NB4 (cell line): ENCODE data around the gene NTRK3.

Source experiments
- DNase-seq: peaks from one replicate; pipeline ENCODE4 v3.0.0; 2010; ENCODE audit warnings: low read depth
- H3K4me3 ChIP-seq: one replicate; pipeline ENCODE4 v1.5.1; 2011; ENCODE audit warnings: mild to moderate bottlenecking, low read depth, low read length, moderate library complexity
- MAX ChIP-seq: IDR thresholded peaks from 2 replicates; pipeline ENCODE4 v1.6.1; 2011; ENCODE audit warnings: low read depth, low read length
- MYC ChIP-seq: IDR thresholded peaks from 2 replicates; pipeline ENCODE4 v1.6.1; 2011; ENCODE audit warnings: low read depth, low read length
- POLR2A ChIP-seq: IDR thresholded peaks from 2 replicates; pipeline ENCODE4 v1.6.1; 2011; ENCODE audit warnings: mild to moderate bottlenecking; ENCODE audit not compliant: insufficient read length; ENCODE audit errors: extremely low read depth
- TF ChIP-seq, protein P1 (sequence below): IDR thresholded peaks from one replicate; pipeline ENCODE4 v1.5.1; 2012; ENCODE audit warnings: low read depth, low read length

The NTRK3 gene

GRCh38 chr15:87851497-87851896 lies 405.0 kb downstream of the NTRK3 start:
- TF ChIP-seq, protein P1, sequence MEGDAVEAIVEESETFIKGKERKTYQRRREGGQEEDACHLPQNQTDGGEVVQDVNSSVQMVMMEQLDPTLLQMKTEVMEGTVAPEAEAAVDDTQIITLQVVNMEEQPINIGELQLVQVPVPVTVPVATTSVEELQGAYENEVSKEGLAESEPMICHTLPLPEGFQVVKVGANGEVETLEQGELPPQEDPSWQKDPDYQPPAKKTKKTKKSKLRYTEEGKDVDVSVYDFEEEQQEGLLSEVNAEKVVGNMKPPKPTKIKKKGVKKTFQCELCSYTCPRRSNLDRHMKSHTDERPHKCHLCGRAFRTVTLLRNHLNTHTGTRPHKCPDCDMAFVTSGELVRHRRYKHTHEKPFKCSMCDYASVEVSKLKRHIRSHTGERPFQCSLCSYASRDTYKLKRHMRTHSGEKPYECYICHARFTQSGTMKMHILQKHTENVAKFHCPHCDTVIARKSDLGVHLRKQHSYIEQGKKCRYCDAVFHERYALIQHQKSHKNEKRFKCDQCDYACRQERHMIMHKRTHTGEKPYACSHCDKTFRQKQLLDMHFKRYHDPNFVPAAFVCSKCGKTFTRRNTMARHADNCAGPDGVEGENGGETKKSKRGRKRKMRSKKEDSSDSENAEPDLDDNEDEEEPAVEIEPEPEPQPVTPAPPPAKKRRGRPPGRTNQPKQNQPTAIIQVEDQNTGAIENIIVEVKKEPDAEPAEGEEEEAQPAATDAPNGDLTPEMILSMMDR, result no peak
- TF ChIP-seq MYC (no peak), POLR2A (no peak), MAX (no peak)
- no peak overlapping the region for H3K4me3 ChIP-seq
- no peak for DNase-seq

GRCh38 chr15:87850916-87851315 lies 405.6 kb downstream of the NTRK3 start:
- TF ChIP-seq, protein P1, result no peak
- no peak for TF ChIP-seq MYC
- TF ChIP-seq MAX, result no peak
- no peak for TF ChIP-seq POLR2A
- H3K4me3 ChIP-seq, result no peak overlapping the region
- no peak for DNase-seq

DNA sequence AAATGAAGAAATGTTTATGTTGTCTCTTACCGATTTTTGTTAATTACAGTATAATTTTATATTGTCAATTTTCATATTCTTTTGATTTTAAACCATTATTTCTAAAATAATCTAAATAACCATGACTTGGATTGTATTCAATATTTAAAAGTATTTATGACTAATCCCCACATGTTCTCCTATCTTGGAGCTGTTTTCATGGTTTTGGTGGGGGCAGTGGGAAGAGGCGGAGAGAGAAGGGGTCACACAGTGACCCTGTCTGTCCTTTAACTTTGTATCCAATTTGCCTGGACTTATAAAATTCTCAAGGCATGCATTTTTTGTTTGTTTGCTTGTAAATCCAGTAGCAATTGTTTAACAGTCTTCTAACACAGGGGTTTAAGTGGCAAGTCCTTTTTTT lies 407.4 kb downstream of the NTRK3 start:
- TF ChIP-seq POLR2A, result no peak
- no peak for TF ChIP-seq MAX
- TF ChIP-seq, protein P1, result no peak
- TF ChIP-seq MYC, result no peak
- DNase-seq, result no peak
- H3K4me3 ChIP-seq, result no peak overlapping the region

DNA sequence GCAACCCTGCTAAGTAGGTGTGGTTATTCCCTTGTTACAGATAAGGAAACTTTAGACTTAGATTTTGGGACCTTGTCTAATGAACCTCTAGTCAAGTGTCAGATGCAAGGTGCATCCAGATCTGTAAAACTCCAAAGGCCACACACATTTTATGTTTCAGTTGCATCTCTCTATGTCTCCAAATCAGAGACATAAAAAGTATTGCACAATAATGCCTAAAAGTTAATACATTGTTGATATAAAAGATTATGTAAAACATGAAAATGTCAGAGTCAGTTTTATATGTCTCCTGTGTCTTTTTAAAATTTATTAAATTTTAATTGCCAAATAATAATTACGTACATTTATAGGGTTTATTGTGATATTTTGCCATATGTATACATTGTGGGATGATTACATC lies 408.5 kb downstream of the NTRK3 start:
- no peak overlapping the region for H3K4me3 ChIP-seq
- no peak for TF ChIP-seq MYC
- TF ChIP-seq, protein P1, result no peak
- no peak for TF ChIP-seq POLR2A
- TF ChIP-seq MAX, result no peak
- no peak for DNase-seq

DNA sequence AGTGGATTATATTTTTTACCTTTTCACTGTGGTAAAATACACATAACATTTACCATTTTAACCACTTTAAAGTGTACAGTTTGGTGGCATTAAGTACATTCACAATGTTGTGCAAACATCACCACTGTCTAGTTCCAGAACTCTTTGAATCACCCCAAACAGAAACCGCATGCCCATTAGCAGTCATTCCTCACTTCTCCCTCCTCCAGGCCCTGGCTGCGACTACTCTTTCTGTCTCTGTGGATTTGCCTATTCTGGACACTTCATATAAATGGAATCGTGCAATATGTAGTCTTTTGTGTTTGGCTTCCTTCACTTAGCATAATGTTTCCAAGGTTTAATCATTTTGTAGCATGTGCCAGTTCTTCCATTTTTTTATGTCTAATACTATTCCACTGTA lies 409.8 kb downstream of the NTRK3 start:
- H3K4me3 ChIP-seq, result no peak overlapping the region
- TF ChIP-seq POLR2A (no peak), MYC (no peak), MAX (no peak)
- TF ChIP-seq, protein P1, result no peak
- DNase-seq, result no peak

DNA sequence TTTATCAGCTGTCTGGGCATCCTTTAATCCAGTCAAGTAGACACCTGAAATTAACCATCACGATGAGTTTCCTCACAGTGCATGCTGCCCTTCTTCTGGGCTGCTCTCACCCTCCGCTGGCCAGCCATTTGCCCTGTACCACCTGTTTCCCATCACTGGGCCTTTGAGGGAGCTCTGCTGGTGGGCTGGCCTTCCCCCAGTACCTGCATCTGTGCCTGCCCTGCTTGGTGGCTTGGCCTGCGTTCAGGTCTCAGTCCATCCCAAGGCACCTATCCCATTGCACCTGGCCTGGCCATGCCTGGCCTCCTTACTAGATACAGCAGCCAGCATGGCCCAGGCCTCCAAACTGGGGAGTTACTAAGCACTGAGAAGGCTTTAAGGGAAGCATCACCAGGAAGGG lies 413.2 kb downstream of the NTRK3 start:
- DNase-seq, result no peak
- TF ChIP-seq, protein P1, result no peak
- TF ChIP-seq MAX (no peak), MYC (no peak), POLR2A (no peak)
- H3K4me3 ChIP-seq, result no peak overlapping the region
